HepG2 (cell line): Measurements from ENCODE around the gene FAAP100. TPM values are rescaled to one million over a fixed set of nuclear protein-coding genes. Genes with fewer than 3 reads are reported as not detected.
A peak's percentile ranks its signal among the peaks of the same experiment; 100 is the strongest.

Experiments
- ATAC-seq: fragments of 200-7000 bp; cut with Tn5 transposase; 3 replicates; pipeline ENCODE4 v1.9.1; 2020; ENCODE audit warnings: mild to moderate bottlenecking, moderate library complexity
- BruUV-seq: library from RNA; stranded (reverse); fragments of 400-500 nt; replicated peaks from 2 replicates; lab custom pipeline; 2021; lab: Mats Ljungman, UMichigan
- CTCF ChIA-PET: fragments of 300-600 bp; formaldehyde crosslinking; extraction: SDS; loops from one replicate; lab custom pipeline; 2021; ENCODE audit warnings: low total read pairs, inconsistent platforms, low intra/inter-chr PET ratio; lab: Yijun Ruan, JAX
- POLR2A ChIA-PET: fragments of 350-600 bp; sonication (Branson Sonifier 250); formaldehyde crosslinking; loops from one replicate; lab custom pipeline; 2020; ENCODE audit warnings: antibody characterized with exemption, inconsistent platforms; lab: Yijun Ruan, JAX
- DNase-seq: peaks from one replicate; pipeline ENCODE4 v3.0.0-alpha.2; 2015; ENCODE audit warnings: low spot score
- FAIRE-seq: peaks from 3 replicates; lab custom pipeline; 2011; peaks lifted over from hg19 to GRCh38; lab: Jason Lieb, UNC
- H2AFZ ChIP-seq: one replicate; pipeline ENCODE4 v1.6.1; 2011; ENCODE audit warnings: low read length, inconsistent platforms
- H3K27ac ChIP-seq: fragments of 300-600 bp; 3 replicates; pipeline ENCODE4 v1.8.0; 2011; ENCODE audit warnings: mixed run types, mild to moderate bottlenecking, mixed read lengths, low read length, inconsistent platforms; ENCODE audit not compliant: insufficient read depth; ENCODE audit errors: extremely low read length
- H3K27me3 ChIP-seq, 2 experiments: fragments of 200-600 bp in 1 of 2; 2 replicates in 1 of 2; 3 replicates in 1 of 2; pipeline versions ENCODE4 v1.6.0 to v1.8.0; 2011; ENCODE audit warnings: low read length in 2 of 2, mild to moderate bottlenecking in 2 of 2, moderate library complexity in 2 of 2, inconsistent platforms in 1 of 2; ENCODE audit not compliant: insufficient read depth in 2 of 2, control insufficient read depth in 1 of 2
- H3K36me3 ChIP-seq, 2 experiments: fragments of 200-600 bp in 1 of 2; replicated peaks in 1 of 2; 2 replicates in 1 of 2; 3 replicates in 1 of 2; pipeline versions ENCODE4 v1.5.1 to v1.8.0; 2011; ENCODE audit warnings: low read length in 2 of 2, inconsistent platforms in 1 of 2; ENCODE audit not compliant: insufficient read depth in 2 of 2, control insufficient read depth in 1 of 2
- H3K4me1 ChIP-seq: 2 replicates; pipeline ENCODE4 v1.5.1; 2012; ENCODE audit warnings: low read length, inconsistent platforms; ENCODE audit not compliant: insufficient read depth
- H3K4me2 ChIP-seq: 2 replicates; pipeline ENCODE4 v1.6.0; 2011; ENCODE audit warnings: low read depth, low read length, inconsistent platforms
- H3K4me3 ChIP-seq, 3 experiments: fragments of 200-600 bp in 1 of 3; sonication (generic), shearing (Covaris generic) in 1 of 3; replicated peaks in 1 of 3; 2 replicates each; pipeline ENCODE4 v1.5.1; 2011 to 2016; ENCODE audit warnings: low read length in 3 of 3, inconsistent platforms in 2 of 3, low read depth in 2 of 3, mild to moderate bottlenecking in 2 of 3, control low read depth in 1 of 3, mixed read lengths in 1 of 3; ENCODE audit not compliant: insufficient read depth in 1 of 3
- H3K79me2 ChIP-seq: one replicate; pipeline ENCODE4 v1.6.1; 2011; ENCODE audit warnings: low read length, inconsistent platforms; ENCODE audit not compliant: insufficient read depth
- H3K9ac ChIP-seq: 2 replicates; pipeline ENCODE4 v1.6.0; 2011; ENCODE audit warnings: mild to moderate bottlenecking, low read depth, low read length, inconsistent platforms; ENCODE audit not compliant: insufficient read depth
- H3K9me3 ChIP-seq: 2 replicates; pipeline ENCODE4 v1.5.1; 2012; ENCODE audit warnings: mild to moderate bottlenecking, low read length
- H4K20me1 ChIP-seq: 2 replicates; pipeline ENCODE4 v1.6.0; 2011; ENCODE audit warnings: inconsistent platforms, mild to moderate bottlenecking, low read length, moderate library complexity; ENCODE audit not compliant: insufficient read depth
- AGO2 ChIP-seq: fragments of 200-400 bp; formaldehyde crosslinking; optimal IDR thresholded peaks from 2 replicates; pipeline ENCODE3; 2017; ENCODE audit warnings: mild to moderate bottlenecking, low read depth, low read length, moderate library complexity
- HIC2 ChIP-seq: sonication (generic); formaldehyde crosslinking; IDR thresholded peaks from 2 replicates; pipeline ENCODE4 v1.9.0; 2022; ENCODE audit warnings: low read depth, missing genetic modification reagents
- MBD4 ChIP-seq: IDR thresholded peaks from 2 replicates; pipeline ENCODE4 v1.6.1; 2012; ENCODE audit warnings: low read length, inconsistent platforms, borderline replicate concordance
- PTBP1 ChIP-seq: fragments of 200-400 bp; formaldehyde crosslinking; IDR thresholded peaks from 2 replicates; pipeline ENCODE4 v1.6.1; 2018; ENCODE audit warnings: low read length, low read depth; ENCODE audit not compliant: poor library complexity, severe bottlenecking
- RBFOX2 ChIP-seq: fragments of 200-400 bp; formaldehyde crosslinking; IDR thresholded peaks from 2 replicates; pipeline ENCODE4 v1.6.1; 2017; ENCODE audit warnings: low read depth, mild to moderate bottlenecking, low read length
- ZNF350 ChIP-seq: sonication (generic); formaldehyde crosslinking; IDR thresholded peaks from 2 replicates; pipeline ENCODE4 v1.4.0; 2020; ENCODE audit warnings: mild to moderate bottlenecking, low read depth, missing genetic modification reagents, borderline replicate concordance
- ZNF383 ChIP-seq: sonication (generic); formaldehyde crosslinking; IDR thresholded peaks from 2 replicates; pipeline ENCODE4 v1.4.0; 2020; ENCODE audit warnings: missing genetic modification reagents, mild to moderate bottlenecking, borderline replicate concordance
- ZNF496 ChIP-seq: sonication (generic); formaldehyde crosslinking; IDR thresholded peaks from 2 replicates; pipeline ENCODE4 v1.8.1; 2023; ENCODE audit warnings: mild to moderate bottlenecking, moderate library complexity, missing genetic modification reagents; ENCODE audit not compliant: insufficient replicate concordance
- ZNF556 ChIP-seq: sonication (generic); formaldehyde crosslinking; IDR thresholded peaks from 2 replicates; pipeline ENCODE4 v1.4.0; 2020; ENCODE audit warnings: mild to moderate bottlenecking, missing genetic modification reagents, borderline replicate concordance
- ZNF607 ChIP-seq: sonication (generic); formaldehyde crosslinking; IDR thresholded peaks from 2 replicates; pipeline ENCODE4 v1.5.1; 2020; ENCODE audit warnings: missing genetic modification reagents, mild to moderate bottlenecking, borderline replicate concordance
- WGBS: methylation state at CpG from one replicate; pipeline ENCODE4 v1.1.6; 2017; ENCODE audit warnings: low lambda C conversion rate; 5-methylcytosine and 5-hydroxymethylcytosine counted together
- in situ Hi-C: cut with HindIII; loops from 2 replicates; pipeline ENCODE4 v1.10.0; 2017; ENCODE audit warnings: low pct_unique_long_range_greater_than_20kb; ENCODE audit not compliant: extremely low pct_ligation_motif_present
- intact Hi-C: fragments of 100-400 bp; cut with micrococcal nuclease; formaldehyde crosslinking; loops from one replicate; pipeline ENCODE4 v1.10.0; 2022; ENCODE audit not compliant: unreplicated experiment
- polyA plus RNA-seq, 8 experiments: library from polyadenylated mRNA; depleted of rRNA in 3 of 8; stranded (reverse) in 7 of 8; unstranded in 1 of 8; fragments of >200 nt; fragmentation: Illumina TruSeq in 4 of 8; extraction: Trizol in 4 of 8; gene quantifications; 2 replicates each; pipeline versions ENCODE4 v1.2.1 to v1.2.3, GENCODE V29; 2011 to 2016; ENCODE audit warnings: low read depth in 4 of 8, missing spikeins in 1 of 8, mixed read lengths in 1 of 8; ENCODE audit not compliant: insufficient read depth in 1 of 8
- total RNA-seq, 5 experiments: library from RNA; depleted of rRNA; stranded (reverse); fragments of >200 nt; fragmentation: Illumina TruSeq; extraction: Trizol; gene quantifications; 2 replicates each; pipeline ENCODE4 v1.2.3, GENCODE V29; 2016; ENCODE audit warnings: low read depth in 1 of 5

The FAAP100 gene
- total and polyA plus RNA-seq, 2 of the 13 experiments (the other 11 are each of a cell fraction or from before 2014, with no cell fraction given) = 7.6 to 20.8 TPM

- in situ Hi-C loops (no loop called here), intact Hi-C loops (no loop called here)
- ChIA-PET POLR2A (interaction anchor here (1.8 kb wide), 1 partner anchor 8 kb away, joined by 7 read pairs; the partner anchor contains the start of gene FAAP100), CTCF (no interaction called here)
- Histone ChIP-seq H3K27me3 (no peaks in the 10 kb centered on the region), H3K27ac (no peak overlapping the region), H3K79me2 (no peaks in the 10 kb centered on the region), H2AFZ (no peak overlapping the region), H3K9ac (no peak overlapping the region), H3K4me3 (no peak overlapping the region), H4K20me1 (no peaks in the 10 kb centered on the region), H3K4me2 (no peak overlapping the region), H3K4me1 (no peaks in the 10 kb centered on the region), H3K36me3 (peaks cover 38 to 62% of the 10 kb centered on the region in 2 experiments), H3K9me3 (no peaks in the 10 kb centered on the region)
- no peak for DNase-seq
- no peak for FAIRE-seq
- ATAC-seq = no peak
- no TSS peak for BruUV-seq
- 90% methylated on average over 2 of the region's 15 CpGs for WGBS
- TF ChIP-seq ZNF556 (CRISPR knock-in tag) (no peak), AGO2 (peak; percentile 27), RBFOX2 (peak; percentile 65), ZNF383 (no peak), MBD4 (no peak), PTBP1 (no peak), HIC2 (CRISPR knock-in tag) (no peak), ZNF496 (CRISPR knock-in tag) (no peak), ZNF607 (no peak), ZNF350 (CRISPR knock-in tag) (no peak)
Measured at GRCh38 chr17:81543756-81544155, 8.4 kb downstream of the FAAP100 start.
